NCI-H146 (cell line): ENCODE data around the gene SLC16A5.
"Not testable (repeated sequence)": the region's sequence is repeated elsewhere in the genome, so short reads cannot be mapped to it uniquely, and the experiment has no call there.

ENCODE experiments used
- DNase-seq: peaks from one replicate; lab custom pipeline; 2025; lab: John Stamatoyannopoulos, UW

The SLC16A5 gene

GRCh38 chr17:75064040-75064439 is 23.7 kb upstream of the SLC16A5 start:
- no peak for DNase-seq

DNA sequence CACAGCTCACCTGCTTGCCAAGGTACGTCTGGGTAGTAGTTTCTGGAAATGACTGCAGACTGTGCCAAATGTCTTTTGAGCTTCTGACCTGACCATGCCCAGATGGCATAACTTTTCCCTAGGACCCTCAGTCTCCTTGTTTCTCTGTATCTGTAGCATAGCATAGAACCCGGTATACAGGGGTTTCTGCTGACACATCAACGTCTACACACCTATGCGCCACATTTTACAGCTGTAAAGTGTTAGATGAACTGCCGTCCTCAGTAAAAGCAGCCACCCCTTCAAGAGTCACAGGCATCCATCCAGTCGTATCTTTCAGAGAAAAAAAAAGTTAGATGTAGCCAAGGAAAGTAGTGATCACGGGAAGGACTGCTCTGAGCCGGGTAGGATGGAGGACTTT is 23.3 kb upstream of the SLC16A5 start:
- no peak for DNase-seq

GRCh38 chr17:75064867-75065561 is 22.7 kb upstream of the SLC16A5 start:
- no peak for DNase-seq

DNA sequence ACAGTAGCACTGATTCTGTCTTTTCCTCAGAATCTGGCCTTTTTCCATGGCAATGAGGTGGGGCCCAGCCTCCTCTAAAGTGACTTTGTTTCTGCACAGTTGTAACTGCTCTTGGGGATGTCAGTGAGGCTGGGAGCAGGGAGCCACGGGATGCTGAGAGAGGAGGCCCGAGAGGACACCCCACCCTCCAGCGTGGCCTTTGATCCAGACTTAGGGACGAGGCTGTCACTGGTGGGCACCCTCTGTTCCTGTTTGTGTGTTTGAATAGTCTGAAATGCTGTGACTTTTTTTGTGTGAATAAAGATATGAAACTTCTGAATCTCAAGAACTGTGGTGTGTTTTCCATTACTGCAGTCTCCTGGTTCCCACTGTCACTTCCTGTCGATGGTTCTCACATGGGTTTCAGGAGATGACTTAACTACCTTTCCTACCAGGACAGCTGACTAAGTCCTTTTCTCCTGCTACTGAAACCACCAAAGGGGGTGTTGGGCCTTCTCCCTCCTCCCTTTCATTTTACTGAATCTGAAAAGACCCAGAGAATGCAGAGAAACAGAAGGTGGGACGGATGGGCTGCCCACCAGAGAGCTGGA is 22.1 kb upstream of the SLC16A5 start:
- no peak for DNase-seq

GRCh38 chr17:75067856-75068255 is 19.9 kb upstream of the SLC16A5 start:
- DNase-seq = no peak

- no peak for DNase-seq
These were observed 19.0 kb upstream of the SLC16A5 start for GRCh38 chr17:75068750-75069149.

DNA sequence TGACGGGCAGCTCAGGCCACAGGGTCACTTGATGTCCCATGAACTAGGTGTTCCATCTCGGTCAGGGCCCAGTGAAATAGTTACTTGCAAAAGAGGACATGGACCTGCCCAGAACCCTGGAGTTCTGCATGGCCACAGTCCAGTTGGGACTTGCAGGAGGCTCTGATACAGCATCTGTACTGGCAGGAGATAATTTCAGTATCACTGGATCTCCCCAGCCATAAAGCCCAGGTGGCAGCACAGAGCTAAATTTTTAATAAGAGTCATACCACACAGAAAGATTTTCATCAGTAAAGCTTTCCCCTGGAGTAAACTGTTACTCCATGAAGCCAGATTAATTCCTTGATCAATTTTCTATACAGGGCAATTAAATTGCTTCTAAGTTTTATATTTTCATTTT is 18.0 kb upstream of the SLC16A5 start:
- DNase-seq = no peak

DNA sequence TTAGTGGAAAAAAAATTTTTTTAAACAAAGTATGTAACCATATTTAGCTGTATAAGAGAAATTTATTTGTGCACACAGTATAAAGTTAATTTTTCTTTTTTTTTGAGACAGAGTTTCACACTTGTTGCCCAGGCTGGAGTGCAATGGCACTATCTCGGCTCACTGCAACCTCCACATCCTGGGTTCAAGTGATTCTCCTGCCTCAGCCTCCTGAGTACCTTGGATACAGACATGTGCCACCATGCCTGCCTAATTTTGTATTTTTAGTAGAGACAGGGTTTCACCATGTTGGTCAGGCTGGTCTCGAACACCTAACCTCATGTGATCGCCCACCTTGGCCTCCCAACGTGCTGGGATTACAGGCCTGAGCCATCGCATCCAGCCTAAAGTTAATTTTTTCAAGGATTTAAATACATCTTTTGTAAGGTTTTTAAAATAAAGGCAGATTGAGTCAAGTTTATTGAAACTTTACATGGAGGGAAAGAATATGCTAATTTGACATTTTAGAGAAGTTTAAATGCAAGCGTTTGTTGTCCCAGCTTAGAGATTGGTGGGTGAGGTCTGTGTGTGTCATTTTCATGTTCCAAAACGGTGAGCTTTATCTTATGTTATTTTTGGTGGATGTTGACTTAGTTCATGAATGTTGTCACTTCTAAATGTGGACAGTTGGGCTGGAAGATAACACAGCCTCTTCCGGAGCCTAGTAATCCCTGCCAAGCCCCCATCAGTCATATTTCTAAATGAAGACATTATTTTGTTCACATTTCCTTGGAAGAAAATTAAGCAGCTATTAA is 16.1 kb upstream of the SLC16A5 start:
- not testable (repeated sequence) for DNase-seq

DNA sequence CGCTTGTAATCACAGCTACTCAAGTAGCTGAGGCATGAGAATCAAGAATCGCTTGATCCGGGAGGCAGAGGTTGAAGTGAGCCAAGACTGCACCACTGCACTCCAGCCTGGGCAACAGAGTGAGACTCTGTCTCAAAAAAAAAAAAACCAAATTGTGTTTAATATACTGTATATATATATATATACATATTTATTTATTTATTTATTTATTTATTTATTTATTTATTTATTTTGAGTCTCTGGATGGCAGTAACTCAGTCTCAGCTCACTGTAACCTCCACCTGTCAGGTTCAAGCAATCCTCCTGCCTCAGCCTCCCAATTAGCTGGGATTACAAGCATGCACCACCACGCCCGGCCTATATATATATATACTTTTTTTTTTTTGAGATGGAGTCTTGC is 14.8 kb upstream of the SLC16A5 start:
- not testable (repeated sequence) for DNase-seq

GRCh38 chr17:75073618-75074047 is 14.1 kb upstream of the SLC16A5 start:
- DNase-seq = no peak

GRCh38 chr17:75074532-75074931 is 13.2 kb upstream of the SLC16A5 start:
- DNase-seq = no peak

DNA sequence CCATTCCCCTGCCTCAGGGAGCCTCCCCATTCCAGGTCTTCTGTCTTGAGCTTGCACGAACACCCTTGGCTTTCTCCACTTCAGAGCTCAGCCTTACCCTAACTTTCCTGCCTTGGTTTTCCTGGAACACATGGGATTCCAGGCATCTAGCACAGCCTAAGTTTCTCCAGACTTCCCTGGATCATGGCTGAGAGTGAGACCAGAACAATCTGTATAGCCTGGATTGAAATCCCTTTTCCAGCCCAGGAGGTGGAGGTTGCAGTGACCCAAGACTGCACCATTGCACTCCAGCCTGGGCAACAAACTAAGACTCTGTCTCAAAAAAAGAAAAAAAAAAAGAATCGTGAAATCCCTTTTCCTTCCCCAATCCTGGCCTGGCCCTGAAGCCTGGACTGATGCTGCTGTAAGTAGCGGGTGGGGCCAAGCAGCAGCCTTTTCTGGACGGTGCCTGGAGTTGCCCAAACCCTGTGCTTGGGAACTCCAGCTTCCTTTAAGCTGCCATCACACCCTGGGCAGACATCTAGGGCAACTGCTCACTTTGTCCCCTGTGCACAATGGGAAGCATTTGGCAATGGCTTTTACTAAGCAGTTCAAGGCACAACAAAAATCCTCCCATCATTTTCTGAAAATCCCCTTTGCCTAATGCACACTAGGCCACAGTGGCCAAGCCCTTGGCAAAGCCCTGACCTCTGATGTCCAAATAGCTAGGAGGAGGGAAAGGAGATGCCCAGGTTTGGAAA is 12.0 kb upstream of the SLC16A5 start:
- no peak for DNase-seq

GRCh38 chr17:75077072-75077495 is 10.7 kb upstream of the SLC16A5 start:
- peak; percentile 65 for DNase-seq

GRCh38 chr17:75077496-75078283 is 10.1 kb upstream of the SLC16A5 start:
- DNase-seq = peak; percentile 73

DNA sequence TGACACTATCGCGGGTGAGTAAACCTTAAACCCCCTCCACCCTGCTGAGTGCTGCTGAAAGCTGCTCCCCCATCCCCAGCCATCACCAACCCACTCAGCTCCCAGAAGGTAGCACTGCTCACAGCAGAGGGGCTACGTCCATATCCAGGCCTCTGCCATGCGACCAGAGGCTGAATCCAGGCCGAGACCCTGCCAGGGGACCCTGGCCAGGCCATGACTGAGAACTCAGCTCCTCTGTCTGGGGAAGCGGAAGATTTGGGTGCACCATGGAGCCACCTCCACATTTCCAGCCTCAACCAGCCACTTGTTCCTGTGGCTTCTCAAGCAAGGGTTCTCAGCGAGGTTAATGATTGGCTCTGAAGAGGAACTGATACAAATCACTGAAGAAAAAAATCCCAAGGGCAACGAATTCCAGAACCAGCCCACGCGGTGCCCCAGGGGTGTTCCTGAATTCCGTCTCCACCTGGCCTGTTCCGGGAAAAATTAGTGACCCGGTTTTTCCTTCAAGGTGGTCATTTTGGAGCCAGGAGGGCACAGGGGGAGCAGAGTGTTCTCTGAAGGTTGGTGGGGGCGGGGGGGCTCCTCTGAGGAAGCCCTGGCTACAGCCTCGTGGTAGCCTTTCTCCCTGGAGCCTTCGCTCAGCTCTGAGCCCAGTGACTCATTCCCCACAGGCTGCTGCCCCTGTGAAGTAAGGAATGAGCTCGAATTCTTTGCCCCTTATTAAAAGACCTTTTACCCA is 9.3 kb upstream of the SLC16A5 start:
- DNase-seq = no peak

GRCh38 chr17:75079023-75079373 is 8.8 kb upstream of the SLC16A5 start:
- no peak for DNase-seq

GRCh38 chr17:75081611-75082540 is 5.9 kb upstream of the SLC16A5 start:
- no peak for DNase-seq

- DNase-seq = no peak
These were observed 5.1 kb upstream of the SLC16A5 start for GRCh38 chr17:75082683-75083082.

DNA sequence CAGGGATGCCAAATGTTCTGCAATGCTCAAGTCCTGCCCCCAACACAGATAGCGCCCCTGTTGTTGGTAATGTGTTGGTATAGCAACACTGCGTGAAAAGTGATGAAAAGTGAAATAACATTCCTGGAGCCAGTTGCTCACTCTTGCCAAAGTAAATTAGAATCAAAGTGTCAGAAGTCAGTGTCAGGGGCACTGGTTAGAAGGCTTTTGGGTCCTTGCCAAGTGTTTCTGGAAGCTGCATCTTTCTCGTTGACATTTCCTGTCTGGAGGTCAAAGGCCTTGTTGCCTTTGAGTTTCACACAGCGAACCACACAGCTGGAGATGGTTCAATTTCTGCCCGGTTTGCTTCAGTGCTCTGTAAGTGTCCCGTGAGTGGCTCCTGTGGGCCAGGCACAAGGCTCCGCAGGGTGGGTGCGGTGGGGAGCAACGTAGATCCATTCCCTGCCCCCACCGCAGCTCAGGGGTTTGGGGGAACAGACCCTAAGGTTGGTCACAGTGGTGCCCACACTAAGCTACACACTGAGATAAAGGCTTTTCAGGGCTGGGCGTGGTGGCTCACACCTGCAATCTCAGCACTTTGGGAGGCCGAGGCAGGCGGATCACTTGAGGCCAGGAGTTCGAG is 3.6 kb upstream of the SLC16A5 start:
- peak; percentile 20 for DNase-seq
